Parathyroid adenoma (tissue), 2 donors: ENCODE measurements around the gene IL1RAPL1.

ENCODE experiments used
- H2AFZ ChIP-seq: fragments of 300-600 bp; sonication (generic); one replicate; pipeline ENCODE4 v1.7.0; 2017; ENCODE audit warnings: antibody characterized with exemption, mild to moderate bottlenecking
- H3K27ac ChIP-seq: fragments of 300-600 bp; sonication (generic); one replicate; pipeline ENCODE4 v1.7.0; 2017
- H3K27me3 ChIP-seq: fragments of 300-600 bp; sonication (generic); one replicate; pipeline ENCODE4 v1.7.0; 2017; ENCODE audit warnings: low read length; ENCODE audit not compliant: control insufficient read depth, insufficient read depth
- H3K36me3 ChIP-seq: fragments of 300-600 bp; sonication (generic); one replicate; pipeline ENCODE4 v1.7.0; 2017; ENCODE audit warnings: low read length; ENCODE audit not compliant: control insufficient read depth, insufficient read depth
- H3K4me1 ChIP-seq: fragments of 300-600 bp; sonication (generic); one replicate; pipeline ENCODE4 v1.7.0; 2017; ENCODE audit warnings: control low read depth
- H3K4me2 ChIP-seq: fragments of 300-600 bp; sonication (generic); one replicate; pipeline ENCODE4 v1.7.0; 2017; ENCODE audit warnings: low read length
- H3K4me3 ChIP-seq: fragments of 300-600 bp; sonication (generic); one replicate; pipeline ENCODE4 v1.7.0; 2017; ENCODE audit warnings: low read depth, low read length
- H3K79me2 ChIP-seq: fragments of 300-600 bp; sonication (generic); one replicate; pipeline ENCODE4 v1.7.0; 2017; ENCODE audit warnings: control low read depth
- H3K9ac ChIP-seq: fragments of 300-600 bp; sonication (generic); one replicate; pipeline ENCODE4 v1.7.0; 2017; ENCODE audit warnings: mild to moderate bottlenecking
- H3K9me3 ChIP-seq: fragments of 300-600 bp; sonication (generic); one replicate; pipeline ENCODE4 v1.7.0; 2017; ENCODE audit warnings: low read length; ENCODE audit not compliant: control insufficient read depth
- TF ChIP-seq, protein P1 (sequence below): fragments of 300-600 bp; sonication (generic); IDR thresholded peaks from one replicate; pipeline ENCODE4 v1.7.0; 2017; ENCODE audit warnings: antibody characterized with exemption, mild to moderate bottlenecking
- donor health status: primary hyperparathyroidism.

IL1RAPL1 gene

DNA sequence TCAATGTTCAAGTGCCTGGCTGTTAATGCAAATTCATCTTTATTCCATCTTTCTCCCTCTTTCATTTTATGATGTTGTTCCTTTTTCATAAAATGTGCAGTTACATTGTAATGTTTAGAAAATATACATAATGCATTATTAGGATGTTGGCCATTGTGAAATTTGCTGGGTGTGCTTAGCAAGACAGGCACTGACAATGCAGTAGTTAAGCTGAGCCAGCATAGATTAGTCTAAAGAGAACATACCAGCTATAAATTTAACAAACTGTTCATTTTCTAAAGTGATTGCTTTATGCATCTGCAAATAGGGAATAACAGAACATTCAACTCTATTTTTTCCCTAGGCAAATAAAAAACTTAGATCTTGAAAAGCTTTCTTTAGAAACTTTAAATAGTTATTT, 436.0 kb downstream of the IL1RAPL1 start:
- Histone ChIP-seq H3K79me2 (no peaks in the 10 kb centered on the region), H2AFZ (no peak overlapping the region), H3K36me3 (no peaks in the 10 kb centered on the region), H3K27ac (no peak overlapping the region), H3K27me3 (no peaks in the 10 kb centered on the region), H3K4me2 (no peak overlapping the region), H3K4me1 (no peaks in the 10 kb centered on the region), H3K9me3 (no peaks in the 10 kb centered on the region), H3K9ac (no peak overlapping the region), H3K4me3 (no peak overlapping the region)
- TF ChIP-seq, protein P1, sequence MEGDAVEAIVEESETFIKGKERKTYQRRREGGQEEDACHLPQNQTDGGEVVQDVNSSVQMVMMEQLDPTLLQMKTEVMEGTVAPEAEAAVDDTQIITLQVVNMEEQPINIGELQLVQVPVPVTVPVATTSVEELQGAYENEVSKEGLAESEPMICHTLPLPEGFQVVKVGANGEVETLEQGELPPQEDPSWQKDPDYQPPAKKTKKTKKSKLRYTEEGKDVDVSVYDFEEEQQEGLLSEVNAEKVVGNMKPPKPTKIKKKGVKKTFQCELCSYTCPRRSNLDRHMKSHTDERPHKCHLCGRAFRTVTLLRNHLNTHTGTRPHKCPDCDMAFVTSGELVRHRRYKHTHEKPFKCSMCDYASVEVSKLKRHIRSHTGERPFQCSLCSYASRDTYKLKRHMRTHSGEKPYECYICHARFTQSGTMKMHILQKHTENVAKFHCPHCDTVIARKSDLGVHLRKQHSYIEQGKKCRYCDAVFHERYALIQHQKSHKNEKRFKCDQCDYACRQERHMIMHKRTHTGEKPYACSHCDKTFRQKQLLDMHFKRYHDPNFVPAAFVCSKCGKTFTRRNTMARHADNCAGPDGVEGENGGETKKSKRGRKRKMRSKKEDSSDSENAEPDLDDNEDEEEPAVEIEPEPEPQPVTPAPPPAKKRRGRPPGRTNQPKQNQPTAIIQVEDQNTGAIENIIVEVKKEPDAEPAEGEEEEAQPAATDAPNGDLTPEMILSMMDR, result no peak

DNA sequence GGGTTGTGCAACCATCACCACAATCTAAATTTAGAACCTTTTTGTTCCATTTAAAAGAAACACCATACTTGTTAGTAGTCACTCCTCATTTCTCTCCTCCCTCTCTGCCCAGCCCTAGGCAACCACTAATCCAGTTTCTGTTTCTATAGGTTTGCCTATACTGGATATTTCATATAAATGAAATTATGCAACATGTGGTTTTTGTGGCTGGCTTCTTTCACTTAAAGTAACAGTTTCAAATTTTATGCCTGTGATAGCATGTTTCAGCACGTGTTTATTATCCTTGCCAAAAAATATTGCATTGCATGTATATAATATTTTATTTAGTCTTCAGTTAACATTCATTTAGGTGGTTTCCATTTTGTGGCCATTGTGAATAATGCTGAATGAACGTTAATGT, 437.6 kb downstream of the IL1RAPL1 start:
- H3K36me3 ChIP-seq, result no peaks in the 10 kb centered on the region
- no peak overlapping the region for H3K27ac ChIP-seq
- H2AFZ ChIP-seq, result no peak overlapping the region
- H3K4me3 ChIP-seq, result no peak overlapping the region
- H3K9ac ChIP-seq, result no peak overlapping the region
- TF ChIP-seq, protein P1, result no peak
- no peaks in the 10 kb centered on the region for H3K27me3 ChIP-seq
- no peaks in the 10 kb centered on the region for H3K9me3 ChIP-seq
- no peak overlapping the region for H3K4me2 ChIP-seq
- H3K4me1 ChIP-seq, result no peaks in the 10 kb centered on the region
- no peaks in the 10 kb centered on the region for H3K79me2 ChIP-seq

DNA sequence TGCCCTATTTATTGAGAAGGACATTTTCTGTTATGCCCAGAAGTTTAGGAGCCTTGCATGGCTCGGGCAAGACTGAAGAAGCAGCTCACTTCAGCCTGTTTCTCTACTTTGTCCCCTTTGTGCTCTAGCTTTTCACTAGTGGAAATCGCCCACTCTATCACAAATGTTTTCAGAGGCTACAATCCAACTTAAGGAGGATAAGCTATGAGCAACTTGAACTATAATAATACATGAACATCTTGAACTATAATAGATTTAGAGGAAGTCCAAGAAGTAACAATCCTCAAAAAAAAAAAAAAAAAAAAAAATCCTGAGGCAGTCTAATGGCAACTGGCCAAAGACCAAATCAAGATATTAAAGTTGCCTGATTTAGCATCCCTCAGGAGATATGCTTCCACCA, 452.3 kb downstream of the IL1RAPL1 start:
- H3K4me3 ChIP-seq, result no peak overlapping the region
- TF ChIP-seq, protein P1, result no peak
- H3K9ac ChIP-seq, result no peak overlapping the region
- H3K79me2 ChIP-seq, result no peaks in the 10 kb centered on the region
- H3K36me3 ChIP-seq, result no peaks in the 10 kb centered on the region
- H3K27ac ChIP-seq, result no peak overlapping the region
- H3K9me3 ChIP-seq, result no peaks in the 10 kb centered on the region
- H3K27me3 ChIP-seq, result no peaks in the 10 kb centered on the region
- H3K4me2 ChIP-seq, result no peak overlapping the region
- no peaks in the 10 kb centered on the region for H3K4me1 ChIP-seq
- H2AFZ ChIP-seq, result no peak overlapping the region

GRCh38 chrX:29040160-29040559, 452.9 kb downstream of the IL1RAPL1 start:
- Histone ChIP-seq H3K36me3 (no peaks in the 10 kb centered on the region), H3K27ac (no peak overlapping the region), H3K4me2 (no peak overlapping the region), H3K4me1 (no peaks in the 10 kb centered on the region), H3K9me3 (no peaks in the 10 kb centered on the region), H2AFZ (no peak overlapping the region), H3K4me3 (no peak overlapping the region), H3K27me3 (no peaks in the 10 kb centered on the region), H3K79me2 (no peaks in the 10 kb centered on the region), H3K9ac (no peak overlapping the region)
- TF ChIP-seq, protein P1, result no peak

DNA sequence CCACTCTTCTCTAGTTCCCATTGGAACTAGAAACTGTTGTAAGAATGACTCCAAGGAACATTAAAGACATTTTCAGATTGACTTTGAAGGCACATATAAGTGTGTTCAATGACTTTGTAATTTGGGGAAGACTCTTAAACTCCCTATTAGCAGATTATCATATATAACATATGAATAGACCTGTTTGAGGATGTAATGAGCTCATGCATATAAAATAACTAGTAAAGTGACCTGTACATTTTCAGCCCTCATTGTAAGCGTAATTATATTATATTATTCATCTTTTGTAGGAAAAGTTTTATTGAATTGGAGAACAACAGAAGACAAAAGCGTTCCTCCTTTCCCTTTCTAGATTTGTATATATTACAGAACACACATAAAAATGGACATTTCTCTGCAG, 455.1 kb downstream of the IL1RAPL1 start:
- no peak overlapping the region for H3K4me2 ChIP-seq
- no peaks in the 10 kb centered on the region for H3K36me3 ChIP-seq
- no peaks in the 10 kb centered on the region for H3K27me3 ChIP-seq
- H3K4me1 ChIP-seq, result no peaks in the 10 kb centered on the region
- no peak overlapping the region for H3K27ac ChIP-seq
- H3K9me3 ChIP-seq, result no peaks in the 10 kb centered on the region
- H3K4me3 ChIP-seq, result no peak overlapping the region
- H2AFZ ChIP-seq, result no peak overlapping the region
- TF ChIP-seq, protein P1, result no peak
- no peaks in the 10 kb centered on the region for H3K79me2 ChIP-seq
- no peak overlapping the region for H3K9ac ChIP-seq
